Erythroblast (primary cell): ENCODE measurements around the gene CCL21.

Experiments
- GATA1 ChIP-seq: IDR thresholded peaks from 2 replicates; pipeline ENCODE4 v1.6.1; 2011; ENCODE audit warnings: low read depth, mild to moderate bottlenecking, control low read depth, low read length, moderate library complexity
- POLR2A ChIP-seq: IDR thresholded peaks from 2 replicates; pipeline ENCODE4 v1.6.1; 2011; ENCODE audit warnings: mild to moderate bottlenecking, low read length

- TF ChIP-seq POLR2A (no peak), GATA1 (no peak)
Measured at GRCh38 chr9:34671307-34671706, 38.6 kb downstream of the CCL21 start.
